MM.1S (cell line): ENCODE results near the gene EVI2A.

Experiments
- DNase-seq: peaks from one replicate; pipeline ENCODE4 v3.0.0-alpha.2; 2015
- H2AFZ ChIP-seq: fragments of 300-600 bp; sonication (generic); 2 replicates; pipeline ENCODE4 v1.6.0; 2016; ENCODE audit warnings: antibody characterized with exemption, low read length
- H3F3A ChIP-seq: fragments of 300-600 bp; sonication (generic); 2 replicates; pipeline ENCODE4 v1.6.1; 2016; ENCODE audit warnings: mild to moderate bottlenecking, antibody characterized with exemption, low read length, moderate library complexity, mixed read lengths; ENCODE audit not compliant: insufficient read depth
- H3K27ac ChIP-seq: fragments of 300-600 bp; sonication (generic); 2 replicates; pipeline ENCODE4 v1.5.1; 2016; ENCODE audit warnings: mild to moderate bottlenecking, low read length
- H3K27me3 ChIP-seq: fragments of 300-600 bp; sonication (generic); replicated peaks from 2 replicates; pipeline ENCODE4 v1.6.0; 2016; ENCODE audit warnings: low read length; ENCODE audit not compliant: insufficient read depth
- H3K36me3 ChIP-seq: fragments of 300-600 bp; sonication (generic); replicated peaks from 2 replicates; pipeline ENCODE4 v1.6.1; 2016; ENCODE audit warnings: mild to moderate bottlenecking, low read length, mixed read lengths; ENCODE audit not compliant: insufficient read depth
- H3K4me1 ChIP-seq: fragments of 300-600 bp; sonication (generic); 2 replicates; pipeline ENCODE4 v1.6.1; 2016; ENCODE audit warnings: low read length, mixed read lengths
- H3K4me2 ChIP-seq: fragments of 300-600 bp; sonication (generic); 2 replicates; pipeline ENCODE4 v1.6.0; 2016; ENCODE audit warnings: low read depth, low read length
- H3K4me3 ChIP-seq: fragments of 300-600 bp; sonication (generic); 2 replicates; pipeline ENCODE4 v1.5.1; 2016; ENCODE audit warnings: low read length, mixed read lengths
- H3K79me2 ChIP-seq: fragments of 300-600 bp; sonication (generic); 2 replicates; pipeline ENCODE4 v1.6.1; 2016; ENCODE audit warnings: mixed run types, low read length, mixed read lengths
- H3K9ac ChIP-seq: fragments of 300-600 bp; sonication (generic); 2 replicates; pipeline ENCODE4 v1.6.1; 2016; ENCODE audit warnings: low read length, mixed read lengths
- H3K9me2 ChIP-seq: fragments of 300-600 bp; sonication (generic); replicated peaks from 2 replicates; pipeline ENCODE4 v1.6.1; 2016; ENCODE audit warnings: mild to moderate bottlenecking, low read length, mixed read lengths; ENCODE audit not compliant: insufficient read depth
- H3K9me3 ChIP-seq: fragments of 300-600 bp; sonication (generic); replicated peaks from 2 replicates; pipeline ENCODE4 v1.6.1; 2016; ENCODE audit warnings: mild to moderate bottlenecking, low read length, mixed read lengths; ENCODE audit not compliant: insufficient read depth
- H4K20me1 ChIP-seq: fragments of 300-600 bp; sonication (generic); 2 replicates; pipeline ENCODE4 v1.6.1; 2016; ENCODE audit warnings: mild to moderate bottlenecking, low read length, moderate library complexity, mixed read lengths; ENCODE audit not compliant: insufficient read depth
- EZH2 ChIP-seq: fragments of 300-600 bp; sonication (generic); optimal IDR thresholded peaks from 2 replicates; pipeline ENCODE3; 2017; ENCODE audit warnings: low read depth, mild to moderate bottlenecking, antibody characterized with exemption, low read length, mixed read lengths
- EZH2phosphoT487 ChIP-seq: fragments of 300-600 bp; sonication (generic); IDR thresholded peaks from 2 replicates; pipeline ENCODE4 v1.6.1; 2018; ENCODE audit warnings: antibody characterized with exemption, low read length
- TF ChIP-seq, protein P1 (sequence below): fragments of 300-600 bp; sonication (generic); IDR thresholded peaks from 2 replicates; pipeline ENCODE4 v1.5.1; 2016; ENCODE audit warnings: antibody characterized with exemption, low read length, mixed read lengths

EVI2A gene

GRCh38 chr17:31272236-31272635 lies 49.2 kb downstream of the EVI2A start:
- no peak overlapping the region for H3K27ac ChIP-seq
- H3K9ac ChIP-seq = no peak overlapping the region
- no peak for DNase-seq
- TF ChIP-seq, protein P1, sequence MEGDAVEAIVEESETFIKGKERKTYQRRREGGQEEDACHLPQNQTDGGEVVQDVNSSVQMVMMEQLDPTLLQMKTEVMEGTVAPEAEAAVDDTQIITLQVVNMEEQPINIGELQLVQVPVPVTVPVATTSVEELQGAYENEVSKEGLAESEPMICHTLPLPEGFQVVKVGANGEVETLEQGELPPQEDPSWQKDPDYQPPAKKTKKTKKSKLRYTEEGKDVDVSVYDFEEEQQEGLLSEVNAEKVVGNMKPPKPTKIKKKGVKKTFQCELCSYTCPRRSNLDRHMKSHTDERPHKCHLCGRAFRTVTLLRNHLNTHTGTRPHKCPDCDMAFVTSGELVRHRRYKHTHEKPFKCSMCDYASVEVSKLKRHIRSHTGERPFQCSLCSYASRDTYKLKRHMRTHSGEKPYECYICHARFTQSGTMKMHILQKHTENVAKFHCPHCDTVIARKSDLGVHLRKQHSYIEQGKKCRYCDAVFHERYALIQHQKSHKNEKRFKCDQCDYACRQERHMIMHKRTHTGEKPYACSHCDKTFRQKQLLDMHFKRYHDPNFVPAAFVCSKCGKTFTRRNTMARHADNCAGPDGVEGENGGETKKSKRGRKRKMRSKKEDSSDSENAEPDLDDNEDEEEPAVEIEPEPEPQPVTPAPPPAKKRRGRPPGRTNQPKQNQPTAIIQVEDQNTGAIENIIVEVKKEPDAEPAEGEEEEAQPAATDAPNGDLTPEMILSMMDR = no peak
- H3K27me3 ChIP-seq = no peaks in the 10 kb centered on the region
- H3K9me3 ChIP-seq = no peaks in the 10 kb centered on the region
- no peaks in the 10 kb centered on the region for H3K79me2 ChIP-seq
- no peaks in the 10 kb centered on the region for H3K9me2 ChIP-seq
- H3K4me3 ChIP-seq = no peak overlapping the region
- no peaks in the 10 kb centered on the region for H4K20me1 ChIP-seq
- H3K4me2 ChIP-seq = no peak overlapping the region
- no peaks in the 10 kb centered on the region for H3K36me3 ChIP-seq
- H3F3A ChIP-seq = no peaks in the 10 kb centered on the region
- no peak overlapping the region for H2AFZ ChIP-seq
- no peaks in the 10 kb centered on the region for H3K4me1 ChIP-seq

DNA sequence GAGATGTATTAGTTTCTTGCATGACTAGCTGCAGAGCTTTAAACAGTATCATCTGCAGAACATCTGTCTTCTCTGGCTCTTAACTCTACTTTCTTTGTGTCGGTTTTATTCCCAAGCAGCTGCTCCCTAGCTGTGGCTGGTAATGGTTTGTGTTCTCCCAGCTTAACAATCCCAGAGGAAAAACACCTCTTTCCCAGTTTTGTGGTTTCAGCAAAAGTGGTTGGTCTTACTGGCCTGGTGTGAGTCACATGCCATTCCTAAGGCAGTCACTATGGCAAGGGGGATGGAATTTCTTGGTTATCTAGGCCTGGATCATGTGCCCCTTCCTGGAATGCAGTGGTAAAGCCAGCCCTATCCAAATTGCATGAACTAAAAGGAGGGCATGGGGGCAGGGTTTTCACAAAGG lies 51.8 kb downstream of the EVI2A start:
- Histone ChIP-seq H3K79me2 (no peaks in the 10 kb centered on the region), H4K20me1 (no peaks in the 10 kb centered on the region), H3K9me2 (no peaks in the 10 kb centered on the region), H3K36me3 (no peaks in the 10 kb centered on the region), H3K4me3 (no peak overlapping the region), H3K27me3 (no peaks in the 10 kb centered on the region), H3K27ac (no peak overlapping the region), H3K9ac (no peak overlapping the region), H3F3A (no peaks in the 10 kb centered on the region), H3K4me1 (no peaks in the 10 kb centered on the region), H2AFZ (no peak overlapping the region), H3K9me3 (no peaks in the 10 kb centered on the region), H3K4me2 (no peak overlapping the region)
- TF ChIP-seq, protein P1 = no peak
- TF ChIP-seq EZH2phosphoT487 = no peak
- no peak for DNase-seq

DNA sequence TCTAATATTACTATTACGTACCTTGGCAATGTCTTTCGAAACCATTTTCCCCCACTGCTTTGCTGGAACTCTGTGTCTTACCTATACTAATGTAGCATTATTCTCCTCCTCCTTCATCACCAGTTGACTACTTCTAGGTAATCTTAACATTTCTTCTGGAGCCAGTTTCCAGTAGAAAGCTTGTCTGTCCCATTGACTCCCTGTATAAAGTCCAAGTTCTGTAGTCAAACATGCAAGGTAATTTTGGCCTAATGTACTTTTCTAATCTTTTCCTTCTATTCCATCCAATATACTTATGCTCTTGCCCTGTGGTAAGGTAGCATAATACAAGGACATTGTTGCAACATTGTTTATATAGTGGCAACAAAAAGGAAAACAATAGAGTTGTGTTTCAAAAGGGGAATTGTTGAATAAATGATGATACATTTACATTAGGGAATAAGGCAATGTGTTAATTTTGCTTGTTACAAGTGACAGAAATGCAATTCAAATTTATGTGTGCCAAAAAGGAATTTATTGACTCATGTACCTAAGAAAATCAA lies 52.3 kb downstream of the EVI2A start:
- Histone ChIP-seq H2AFZ (no peak overlapping the region), H4K20me1 (no peaks in the 10 kb centered on the region), H3K79me2 (no peaks in the 10 kb centered on the region), H3K4me3 (no peak overlapping the region), H3K9me2 (no peaks in the 10 kb centered on the region), H3K4me2 (no peak overlapping the region), H3K9me3 (no peaks in the 10 kb centered on the region), H3K27me3 (no peaks in the 10 kb centered on the region), H3K4me1 (no peaks in the 10 kb centered on the region), H3F3A (no peaks in the 10 kb centered on the region), H3K27ac (no peak overlapping the region), H3K9ac (no peak overlapping the region), H3K36me3 (no peaks in the 10 kb centered on the region)
- TF ChIP-seq, protein P1 = no peak
- no peak for TF ChIP-seq EZH2
- TF ChIP-seq EZH2phosphoT487 = no peak
- no peak for DNase-seq
